ENCODE data around the gene KAZALD1. TPM values are rescaled to one million over a fixed set of nuclear protein-coding genes. Genes with fewer than 3 reads are reported as not detected.

KAZALD1 gene
- total RNA-seq, 1 experiment from 2014 or later = 12.5 TPM

DNA sequence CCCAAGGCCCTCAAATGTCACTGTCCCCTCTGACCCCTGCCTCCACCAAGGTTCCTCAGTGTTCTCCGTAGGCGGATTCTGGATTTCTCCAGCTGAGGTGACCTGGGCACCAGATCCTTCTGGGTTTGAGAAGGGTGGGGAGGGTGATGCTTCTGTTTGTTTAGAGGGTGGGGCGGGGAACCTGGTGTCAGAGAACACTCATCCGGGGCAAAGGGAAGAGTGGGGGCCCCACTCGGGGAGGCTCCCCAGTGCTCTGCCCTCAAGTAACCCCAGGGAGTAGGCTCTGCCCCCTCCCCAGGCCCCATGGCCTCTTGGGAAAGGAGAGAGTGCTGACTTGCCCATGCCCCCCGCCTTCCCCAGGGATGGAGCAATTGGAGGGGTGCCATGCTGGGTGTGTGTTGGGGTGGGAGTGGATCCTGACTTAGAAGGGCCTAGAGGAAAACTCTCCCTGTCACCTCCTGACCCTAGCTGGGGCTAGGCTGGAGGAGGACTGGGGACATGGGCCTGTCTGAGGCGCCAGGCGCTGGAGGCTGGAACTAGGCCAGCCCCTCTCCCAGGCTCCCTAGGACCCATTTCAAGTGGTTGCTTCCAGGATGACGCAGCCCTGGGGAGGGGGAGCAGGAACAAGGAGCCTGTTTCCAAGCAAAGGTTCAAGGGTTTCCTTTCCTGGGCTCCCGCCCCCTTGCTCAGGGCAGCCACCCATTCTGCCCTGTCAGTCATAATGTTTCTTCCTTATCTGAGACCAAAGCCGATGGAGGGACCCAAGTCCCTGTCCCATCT, 27.9 kb downstream of the KAZALD1 start:
- DNase-seq (ENCODE audit: low spot score) = no peak
- Histone ChIP-seq H3K4me1 (ENCODE audit: insufficient read depth, low read length, poor library complexity, severe bottlenecking) (no peaks in the 10 kb centered on the region), H3K9me3 (ENCODE audit: low read depth, low read length, poor library complexity, severe bottlenecking) (no peaks in the 10 kb centered on the region), H3K4me3 (ENCODE audit: low read depth, low read length, poor library complexity, severe bottlenecking) (no peak overlapping the region), H3K36me3 (ENCODE audit: insufficient read depth, low read length, poor library complexity, severe bottlenecking) (no peaks in the 10 kb centered on the region), H3K27me3 (replicated peaks; ENCODE audit: insufficient read depth, low read depth, low read length, poor library complexity) (peaks cover 53% of the 10 kb centered on the region), H3K27ac (ENCODE audit: low read depth, low read length, poor library complexity, severe bottlenecking) (no peak overlapping the region)
- no TSS peak for BruUV-seq (replicated peaks)
- ChIA-PET POLR2A (ENCODE audit: low non-redundant PET) (no interaction called here), CTCF (no interaction called here)
- TF ChIP-seq EZH2 (IDR thresholded peaks at IDR 0.05; ENCODE audit: borderline replicate concordance, low read depth, low read length, poor library complexity, severe bottlenecking) = no peak
- TF ChIP-seq, protein P1, sequence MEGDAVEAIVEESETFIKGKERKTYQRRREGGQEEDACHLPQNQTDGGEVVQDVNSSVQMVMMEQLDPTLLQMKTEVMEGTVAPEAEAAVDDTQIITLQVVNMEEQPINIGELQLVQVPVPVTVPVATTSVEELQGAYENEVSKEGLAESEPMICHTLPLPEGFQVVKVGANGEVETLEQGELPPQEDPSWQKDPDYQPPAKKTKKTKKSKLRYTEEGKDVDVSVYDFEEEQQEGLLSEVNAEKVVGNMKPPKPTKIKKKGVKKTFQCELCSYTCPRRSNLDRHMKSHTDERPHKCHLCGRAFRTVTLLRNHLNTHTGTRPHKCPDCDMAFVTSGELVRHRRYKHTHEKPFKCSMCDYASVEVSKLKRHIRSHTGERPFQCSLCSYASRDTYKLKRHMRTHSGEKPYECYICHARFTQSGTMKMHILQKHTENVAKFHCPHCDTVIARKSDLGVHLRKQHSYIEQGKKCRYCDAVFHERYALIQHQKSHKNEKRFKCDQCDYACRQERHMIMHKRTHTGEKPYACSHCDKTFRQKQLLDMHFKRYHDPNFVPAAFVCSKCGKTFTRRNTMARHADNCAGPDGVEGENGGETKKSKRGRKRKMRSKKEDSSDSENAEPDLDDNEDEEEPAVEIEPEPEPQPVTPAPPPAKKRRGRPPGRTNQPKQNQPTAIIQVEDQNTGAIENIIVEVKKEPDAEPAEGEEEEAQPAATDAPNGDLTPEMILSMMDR (conservative IDR thresholded peaks at IDR 0.05; ENCODE audit: low read depth, low read length) = no peak
- intact Hi-C loops (cut with micrococcal nuclease; ENCODE audit: unreplicated experiment) = no loop called here

DNA sequence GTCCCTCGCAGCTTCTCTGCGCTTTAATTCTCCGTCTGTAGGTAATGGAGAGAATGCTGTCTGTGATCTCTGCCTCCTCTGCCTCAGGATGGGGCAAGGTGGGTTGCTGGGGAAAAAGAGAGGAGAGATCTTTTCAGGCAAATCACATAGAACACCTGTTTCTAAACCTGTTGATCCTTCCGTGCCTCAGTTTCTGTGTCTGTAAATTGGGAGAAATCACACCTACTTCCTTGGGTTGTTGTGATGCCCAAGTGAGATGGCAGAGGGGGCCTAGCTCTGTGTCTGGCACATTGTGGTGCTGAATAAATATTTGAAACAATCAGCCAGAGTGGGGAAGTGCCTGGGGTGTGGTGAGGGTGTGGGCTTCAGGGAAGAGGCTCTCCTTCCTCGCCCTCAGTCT, 28.8 kb downstream of the KAZALD1 start:
- peaks cover 44% of the 10 kb centered on the region for H3K27me3 ChIP-seq (replicated peaks; ENCODE audit: insufficient read depth, low read depth, low read length, poor library complexity)
- CTCF ChIA-PET = no interaction called here
- intact Hi-C loops (cut with micrococcal nuclease; ENCODE audit: unreplicated experiment) = no loop called here

GRCh38 chr10:101091546-101092290, 29.9 kb downstream of the KAZALD1 start:
- intact Hi-C loops (cut with micrococcal nuclease; ENCODE audit: unreplicated experiment) = no loop called here
- Histone ChIP-seq H3K36me3 (ENCODE audit: insufficient read depth, low read length, poor library complexity, severe bottlenecking) (no peaks in the 10 kb centered on the region), H3K27ac (ENCODE audit: low read depth, low read length, poor library complexity, severe bottlenecking) (no peak overlapping the region), H3K4me1 (ENCODE audit: insufficient read depth, low read length, poor library complexity, severe bottlenecking) (no peaks in the 10 kb centered on the region), H3K9me3 (ENCODE audit: low read depth, low read length, poor library complexity, severe bottlenecking) (no peaks in the 10 kb centered on the region), H3K27me3 (replicated peaks; ENCODE audit: insufficient read depth, low read depth, low read length, poor library complexity) (peaks cover 33% of the 10 kb centered on the region), H3K4me3 (ENCODE audit: low read depth, low read length, poor library complexity, severe bottlenecking) (no peak overlapping the region)
- ChIA-PET CTCF (interaction anchor here (0.6 to 7.2 kb wide), 2 partner anchors 50 to 654 kb away, joined by 3 to 106 read pairs; no protein-coding TSS in a partner anchor), POLR2A (ENCODE audit: low non-redundant PET) (no interaction called here)
- no peak for TF ChIP-seq EZH2 (IDR thresholded peaks at IDR 0.05; ENCODE audit: borderline replicate concordance, low read depth, low read length, poor library complexity, severe bottlenecking)
- TF ChIP-seq, protein P1 (conservative IDR thresholded peaks at IDR 0.05; ENCODE audit: low read depth, low read length) = no peak
- DNase-seq (ENCODE audit: low spot score) = no peak
- BruUV-seq (replicated peaks) = no TSS peak

More for the DNA sequence above, 28.8 kb downstream of the KAZALD1 start:
- no peaks in the 10 kb centered on the region for H3K9me3 ChIP-seq (ENCODE audit: low read depth, low read length, poor library complexity, severe bottlenecking)
- H3K4me3 ChIP-seq (ENCODE audit: low read depth, low read length, poor library complexity, severe bottlenecking) = no peak overlapping the region
- no TSS peak for BruUV-seq (replicated peaks)
- H3K36me3 ChIP-seq (ENCODE audit: insufficient read depth, low read length, poor library complexity, severe bottlenecking) = no peaks in the 10 kb centered on the region
- H3K27ac ChIP-seq (ENCODE audit: low read depth, low read length, poor library complexity, severe bottlenecking) = no peak overlapping the region
- TF ChIP-seq, protein P1 (conservative IDR thresholded peaks at IDR 0.05; ENCODE audit: low read depth, low read length) = no peak
- no peak for TF ChIP-seq EZH2 (IDR thresholded peaks at IDR 0.05; ENCODE audit: borderline replicate concordance, low read depth, low read length, poor library complexity, severe bottlenecking)
- H3K4me1 ChIP-seq (ENCODE audit: insufficient read depth, low read length, poor library complexity, severe bottlenecking) = no peaks in the 10 kb centered on the region
- POLR2A ChIA-PET (ENCODE audit: low non-redundant PET) = no interaction called here
- DNase-seq (ENCODE audit: low spot score) = no peak

Measured in A673 (cell line).